Measurements from ENCODE around the gene PROZ.
"Not testable (repeated sequence)": the region's sequence is repeated elsewhere in the genome, so short reads cannot be mapped to it uniquely, and the experiment has no call there.

Gene PROZ

GRCh38 chr13:113157929-113158747 lies at the start of gene PROZ:
Gene PROZ, plus strand, starts transcription at chr13:113158648. Its CDS starts 13 bp downstream, at chr13:113158661.
- no peak for DNase-seq (ENCODE audit: low read depth)

- DNase-seq (ENCODE audit: low read depth) = no peak
Observed at GRCh38 chr13:113109151-113110047, 49.0 kb upstream of the PROZ start.

GRCh38 chr13:113110048-113110851 lies 48.2 kb upstream of the PROZ start:
- DNase-seq (ENCODE audit: low read depth) = no peak

- no peak for DNase-seq (ENCODE audit: low read depth)
Observed at GRCh38 chr13:113110852-113111315, 47.6 kb upstream of the PROZ start.

GRCh38 chr13:113111821-113112220 lies 46.6 kb upstream of the PROZ start:
- DNase-seq (ENCODE audit: low read depth) = not testable (repeated sequence)

GRCh38 chr13:113112475-113112874 lies 46.0 kb upstream of the PROZ start:
- DNase-seq (ENCODE audit: low read depth) = not testable (repeated sequence)

- DNase-seq (ENCODE audit: low read depth) = no peak
Observed at GRCh38 chr13:113112893-113113845, 45.3 kb upstream of the PROZ start.

GRCh38 chr13:113113846-113114271 lies 44.6 kb upstream of the PROZ start:
- no peak for DNase-seq (ENCODE audit: low read depth)

GRCh38 chr13:113114511-113115362 lies 43.7 kb upstream of the PROZ start:
- no peak for DNase-seq (ENCODE audit: low read depth)

GRCh38 chr13:113115363-113116205 lies 42.9 kb upstream of the PROZ start:
- no peak for DNase-seq (ENCODE audit: low read depth)

- no peak for DNase-seq (ENCODE audit: low read depth)
Observed at GRCh38 chr13:113116206-113116800, 42.1 kb upstream of the PROZ start.

GRCh38 chr13:113116871-113117271 lies 41.6 kb upstream of the PROZ start:
- no peak for DNase-seq (ENCODE audit: low read depth)

GRCh38 chr13:113117335-113117872 lies 41.0 kb upstream of the PROZ start:
- no peak for DNase-seq (ENCODE audit: low read depth)

- DNase-seq (ENCODE audit: low read depth) = no peak
Observed at GRCh38 chr13:113117911-113118260, 40.6 kb upstream of the PROZ start.

- DNase-seq (ENCODE audit: low read depth) = no peak
Observed at GRCh38 chr13:113118261-113119021, 40.0 kb upstream of the PROZ start.

GRCh38 chr13:113119166-113119821 lies 39.2 kb upstream of the PROZ start:
- DNase-seq (ENCODE audit: low read depth) = no peak

- no peak for DNase-seq (ENCODE audit: low read depth)
Observed at GRCh38 chr13:113119822-113120189, 38.6 kb upstream of the PROZ start.
